Measurements from ENCODE around the gene DNHD1. TPM values are rescaled to one million over a fixed set of nuclear protein-coding genes. Genes with fewer than 3 reads are reported as not detected.

DNHD1 gene
- total and polyA plus RNA-seq, 9 of the 15 experiments (the other 6 are each of a cell fraction or from before 2014, with no cell fraction given) = 0.82 to 9.7 (median 3.8) TPM

DNA sequence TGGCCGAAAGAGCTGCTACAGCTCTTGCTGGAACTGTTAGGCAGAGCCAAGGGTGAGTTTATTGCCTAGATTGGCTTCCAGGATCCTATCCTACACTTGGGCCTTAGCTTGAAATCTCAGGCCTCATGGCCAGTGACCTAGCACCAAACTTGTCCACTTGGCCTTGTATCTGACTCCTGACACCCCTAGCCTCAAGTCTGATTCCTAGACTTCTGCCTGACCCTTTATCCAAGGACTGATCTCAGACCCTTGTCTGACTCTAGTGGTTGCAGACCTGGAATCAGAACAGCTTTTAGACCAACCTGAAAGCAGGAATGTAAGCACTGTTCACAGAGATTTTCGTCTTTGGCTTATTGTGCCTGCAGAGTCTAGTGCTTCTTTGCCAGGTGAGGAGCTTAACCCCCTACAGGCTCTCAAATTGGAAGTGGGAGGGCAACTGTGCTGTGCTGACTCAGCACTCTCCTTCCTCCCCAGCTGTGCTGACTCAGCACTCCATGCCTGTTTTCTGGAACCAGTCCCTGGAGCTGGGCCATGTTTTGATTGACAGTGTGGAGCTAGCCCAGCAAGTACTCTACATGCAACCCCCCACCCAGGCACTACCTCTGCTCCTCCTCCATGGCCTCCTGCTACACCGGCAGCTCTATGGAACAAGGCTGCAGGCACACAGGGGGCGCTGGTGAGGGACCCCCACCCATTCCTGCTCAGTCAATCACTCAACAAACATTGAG is 71.3 kb downstream of the DNHD1 start (continued):
- TF ChIP-seq PURB (CRISPR knock-in tag; IDR thresholded peaks at IDR 0.05; ENCODE audit: low read depth) (no peak), NCOR1 (IDR thresholded peaks at IDR 0.05) (peak; percentile 65), MAZ (CRISPR knock-in tag; conservative IDR thresholded peaks at IDR 0.05 in 1 of 2, IDR thresholded peaks at IDR 0.05 in 1 of 2) (no peak; a peak in 1 of 4 replicates), ARID1B (IDR thresholded peaks at IDR 0.05) (peak; percentile 84), ADNP (tag; IDR thresholded peaks at IDR 0.05) (no peak), POLR3A (IDR thresholded peaks at IDR 0.05; ENCODE audit: borderline replicate concordance, extremely low read depth, insufficient read depth, insufficient read length) (no peak), POU5F1 (IDR thresholded peaks at IDR 0.05; ENCODE audit: borderline replicate concordance, low read depth, low read length, partially characterized antibody) (no peak), FOXK1 (CRISPR knock-in tag; IDR thresholded peaks at IDR 0.05; ENCODE audit: borderline replicate concordance) (no peak), ETV5 (CRISPR knock-in tag; IDR thresholded peaks at IDR 0.05; ENCODE audit: low read depth) (0 out of 2 replicates have a peak, but pooled peaks have one; percentile 19), POLR3G (IDR thresholded peaks at IDR 0.05; ENCODE audit: extremely low read depth, insufficient read length, insufficient replicate concordance) (no peak), ZC3H8 (IDR thresholded peaks at IDR 0.05) (no peak), SP1 (CRISPR knock-in tag; IDR thresholded peaks at IDR 0.05) (no peak), HOXB6 (CRISPR knock-in tag; IDR thresholded peaks at IDR 0.05; ENCODE audit: borderline replicate concordance) (no peak), HNRNPLL (IDR thresholded peaks at IDR 0.05; ENCODE audit: low read depth, low read length, poor library complexity, severe bottlenecking) (no peak), FOXJ2 (tag; IDR thresholded peaks at IDR 0.05) (0 out of 2 replicates have a peak, but pooled peaks have one; percentile 7), BCOR (IDR thresholded peaks at IDR 0.05) (no peak), SNRNP70 (optimal IDR thresholded peaks at IDR 0.05; ENCODE audit: low read depth, low read length) (no peak), SRSF3 (IDR thresholded peaks at IDR 0.05; ENCODE audit: insufficient read depth, low read length) (no peak)
- TF ChIP-seq, protein P1, sequence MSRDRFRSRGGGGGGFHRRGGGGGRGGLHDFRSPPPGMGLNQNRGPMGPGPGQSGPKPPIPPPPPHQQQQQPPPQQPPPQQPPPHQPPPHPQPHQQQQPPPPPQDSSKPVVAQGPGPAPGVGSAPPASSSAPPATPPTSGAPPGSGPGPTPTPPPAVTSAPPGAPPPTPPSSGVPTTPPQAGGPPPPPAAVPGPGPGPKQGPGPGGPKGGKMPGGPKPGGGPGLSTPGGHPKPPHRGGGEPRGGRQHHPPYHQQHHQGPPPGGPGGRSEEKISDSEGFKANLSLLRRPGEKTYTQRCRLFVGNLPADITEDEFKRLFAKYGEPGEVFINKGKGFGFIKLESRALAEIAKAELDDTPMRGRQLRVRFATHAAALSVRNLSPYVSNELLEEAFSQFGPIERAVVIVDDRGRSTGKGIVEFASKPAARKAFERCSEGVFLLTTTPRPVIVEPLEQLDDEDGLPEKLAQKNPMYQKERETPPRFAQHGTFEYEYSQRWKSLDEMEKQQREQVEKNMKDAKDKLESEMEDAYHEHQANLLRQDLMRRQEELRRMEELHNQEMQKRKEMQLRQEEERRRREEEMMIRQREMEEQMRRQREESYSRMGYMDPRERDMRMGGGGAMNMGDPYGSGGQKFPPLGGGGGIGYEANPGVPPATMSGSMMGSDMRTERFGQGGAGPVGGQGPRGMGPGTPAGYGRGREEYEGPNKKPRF (IDR thresholded peaks at IDR 0.05; ENCODE audit: low read depth, low read length) = no peak
- TF ChIP-seq, protein P2, sequence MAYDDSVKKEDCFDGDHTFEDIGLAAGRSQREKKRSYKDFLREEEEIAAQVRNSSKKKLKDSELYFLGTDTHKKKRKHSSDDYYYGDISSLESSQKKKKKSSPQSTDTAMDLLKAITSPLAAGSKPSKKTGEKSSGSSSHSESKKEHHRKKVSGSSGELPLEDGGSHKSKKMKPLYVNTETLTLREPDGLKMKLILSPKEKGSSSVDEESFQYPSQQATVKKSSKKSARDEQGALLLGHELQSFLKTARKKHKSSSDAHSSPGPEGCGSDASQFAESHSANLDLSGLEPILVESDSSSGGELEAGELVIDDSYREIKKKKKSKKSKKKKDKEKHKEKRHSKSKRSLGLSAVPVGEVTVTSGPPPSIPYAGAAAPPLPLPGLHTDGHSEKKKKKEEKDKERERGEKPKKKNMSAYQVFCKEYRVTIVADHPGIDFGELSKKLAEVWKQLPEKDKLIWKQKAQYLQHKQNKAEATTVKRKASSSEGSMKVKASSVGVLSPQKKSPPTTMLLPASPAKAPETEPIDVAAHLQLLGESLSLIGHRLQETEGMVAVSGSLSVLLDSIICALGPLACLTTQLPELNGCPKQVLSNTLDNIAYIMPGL (CRISPR knock-in tag; IDR thresholded peaks at IDR 0.05) = no peak
- TF ChIP-seq, protein P3, sequence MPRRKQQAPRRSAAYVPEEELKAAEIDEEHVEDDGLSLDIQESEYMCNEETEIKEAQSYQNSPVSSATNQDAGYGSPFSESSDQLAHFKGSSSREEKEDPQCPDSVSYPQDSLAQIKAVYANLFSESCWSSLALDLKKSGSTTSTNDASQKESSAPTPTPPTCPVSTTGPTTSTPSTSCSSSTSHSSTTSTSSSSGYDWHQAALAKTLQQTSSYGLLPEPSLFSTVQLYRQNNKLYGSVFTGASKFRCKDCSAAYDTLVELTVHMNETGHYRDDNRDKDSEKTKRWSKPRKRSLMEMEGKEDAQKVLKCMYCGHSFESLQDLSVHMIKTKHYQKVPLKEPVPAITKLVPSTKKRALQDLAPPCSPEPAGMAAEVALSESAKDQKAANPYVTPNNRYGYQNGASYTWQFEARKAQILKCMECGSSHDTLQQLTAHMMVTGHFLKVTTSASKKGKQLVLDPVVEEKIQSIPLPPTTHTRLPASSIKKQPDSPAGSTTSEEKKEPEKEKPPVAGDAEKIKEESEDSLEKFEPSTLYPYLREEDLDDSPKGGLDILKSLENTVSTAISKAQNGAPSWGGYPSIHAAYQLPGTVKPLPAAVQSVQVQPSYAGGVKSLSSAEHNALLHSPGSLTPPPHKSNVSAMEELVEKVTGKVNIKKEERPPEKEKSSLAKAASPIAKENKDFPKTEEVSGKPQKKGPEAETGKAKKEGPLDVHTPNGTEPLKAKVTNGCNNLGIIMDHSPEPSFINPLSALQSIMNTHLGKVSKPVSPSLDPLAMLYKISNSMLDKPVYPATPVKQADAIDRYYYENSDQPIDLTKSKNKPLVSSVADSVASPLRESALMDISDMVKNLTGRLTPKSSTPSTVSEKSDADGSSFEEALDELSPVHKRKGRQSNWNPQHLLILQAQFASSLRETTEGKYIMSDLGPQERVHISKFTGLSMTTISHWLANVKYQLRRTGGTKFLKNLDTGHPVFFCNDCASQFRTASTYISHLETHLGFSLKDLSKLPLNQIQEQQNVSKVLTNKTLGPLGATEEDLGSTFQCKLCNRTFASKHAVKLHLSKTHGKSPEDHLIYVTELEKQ (CRISPR knock-in tag; IDR thresholded peaks at IDR 0.05) = no peak
